Effector CD4-positive, alpha-beta T cell (primary cell): ENCODE measurements around the gene BANF2. TPM values are rescaled to one million over a fixed set of nuclear protein-coding genes. Genes with fewer than 3 reads are reported as not detected.
"Not testable (repeated sequence)": the region's sequence is repeated elsewhere in the genome, so short reads cannot be mapped to it uniquely, and the experiment has no call there.

Experiments used
- DNase-seq: peaks from one replicate; pipeline ENCODE4 v3.0.0-alpha.2; 2020
- total RNA-seq: gene quantifications from one replicate; lab custom pipeline; 2026; lab: John Stamatoyannopoulos, UW

BANF2 gene
- total RNA-seq, result not detected

DNA sequence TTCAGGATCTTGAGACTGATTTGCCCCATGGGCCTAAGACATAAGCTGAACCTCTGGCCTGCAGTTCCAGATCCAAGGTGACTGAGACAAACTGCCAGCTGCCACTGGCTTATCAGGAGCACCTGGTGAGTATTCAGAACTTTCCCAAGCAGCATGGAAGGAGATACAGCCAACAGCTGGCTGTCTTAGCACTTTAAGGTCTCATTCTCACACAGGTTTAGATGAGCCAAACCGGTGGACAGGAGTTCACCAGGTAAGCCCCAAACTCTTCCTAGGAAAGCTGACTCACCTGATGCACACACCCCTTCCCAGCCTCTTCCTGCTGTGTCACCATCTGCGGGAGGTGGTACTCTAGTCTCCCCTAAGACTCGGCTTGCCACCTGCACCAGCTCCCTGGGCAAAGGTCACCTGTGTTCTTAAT is at the start of gene BANF2:
BANF2 (plus strand) TSS at position 36 of the 421 bp plus-strand sequence. CDS start 25,060 bp downstream, outside the sequence.
- no peak for DNase-seq

DNA sequence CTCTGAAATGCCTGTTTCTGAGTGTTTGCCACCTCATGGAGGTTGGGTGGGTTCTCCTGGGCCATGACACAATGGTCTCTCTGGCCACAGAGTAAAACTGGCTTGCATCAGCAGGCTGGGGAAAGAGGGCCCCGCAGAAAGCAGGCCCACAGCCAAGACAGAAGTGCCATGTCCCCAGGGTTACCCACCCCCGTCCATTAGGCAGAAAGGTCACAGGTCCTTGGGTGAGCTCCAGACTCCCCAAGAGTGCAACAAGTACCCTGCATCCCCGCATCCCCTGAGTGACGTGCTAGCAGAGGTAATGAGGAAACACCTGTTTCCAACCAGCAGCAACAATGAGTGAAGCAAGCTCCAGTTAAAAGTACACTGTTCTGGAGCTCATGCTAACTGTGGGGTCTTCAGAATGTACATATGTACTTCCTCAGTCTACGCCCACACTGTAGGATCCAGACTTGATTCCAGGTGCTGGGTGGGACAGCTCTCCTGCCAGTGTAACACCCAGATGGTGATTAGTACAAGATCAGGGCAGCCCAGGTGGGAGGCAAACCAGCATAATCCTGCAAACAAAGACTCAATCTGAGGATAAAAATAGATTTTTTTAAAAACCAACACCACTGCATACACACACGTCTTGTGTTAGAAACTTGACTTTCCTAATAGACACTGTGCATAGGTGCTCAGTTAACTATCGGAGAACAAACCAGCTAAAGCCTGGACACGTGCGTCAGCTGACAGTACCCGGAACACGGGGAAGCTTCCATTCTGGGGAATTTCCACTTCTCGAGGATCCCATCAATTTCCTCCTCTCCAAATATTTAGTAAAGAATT is 49.3 kb upstream of the BANF2 start:
- no peak for DNase-seq

GRCh38 chr20:17651129-17651759 is 48.5 kb upstream of the BANF2 start:
- no peak for DNase-seq

- DNase-seq, result no peak
Measured at GRCh38 chr20:17651760-17652388, 47.9 kb upstream of the BANF2 start.

GRCh38 chr20:17652411-17652810 is 47.4 kb upstream of the BANF2 start:
- DNase-seq, result no peak

- DNase-seq, result no peak
Measured at GRCh38 chr20:17653835-17654648, 45.7 kb upstream of the BANF2 start.

DNA sequence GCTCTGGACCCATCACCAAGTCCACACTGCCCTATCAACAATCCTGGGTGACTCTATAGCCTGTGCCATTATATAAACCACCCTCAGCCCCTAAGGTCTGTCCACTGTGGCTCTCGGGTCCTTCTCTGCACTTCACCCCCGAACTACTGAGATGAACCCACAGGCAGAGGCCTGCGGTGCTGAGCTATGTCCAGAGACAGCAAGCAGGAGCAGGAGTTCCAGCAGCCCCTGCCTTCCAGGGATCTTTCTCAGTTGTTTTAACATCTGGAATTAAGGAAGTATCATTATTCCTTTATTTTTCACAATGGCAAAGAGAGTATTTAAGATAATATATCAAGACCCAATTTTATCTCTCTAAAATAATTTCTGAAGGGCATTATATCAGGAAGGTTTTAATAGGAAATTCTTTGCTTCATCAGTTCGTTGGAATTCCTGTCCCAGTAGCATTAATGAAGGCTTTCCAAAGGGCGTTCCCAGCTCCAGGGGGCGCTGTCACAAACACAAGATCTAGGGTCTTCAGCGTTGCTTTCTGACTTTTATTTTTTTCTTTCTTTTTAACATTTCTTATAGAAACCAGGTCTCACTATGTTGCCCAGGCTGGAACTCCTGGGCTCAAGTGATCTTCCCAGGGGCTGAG is 45.0 kb upstream of the BANF2 start:
- DNase-seq, result no peak

DNA sequence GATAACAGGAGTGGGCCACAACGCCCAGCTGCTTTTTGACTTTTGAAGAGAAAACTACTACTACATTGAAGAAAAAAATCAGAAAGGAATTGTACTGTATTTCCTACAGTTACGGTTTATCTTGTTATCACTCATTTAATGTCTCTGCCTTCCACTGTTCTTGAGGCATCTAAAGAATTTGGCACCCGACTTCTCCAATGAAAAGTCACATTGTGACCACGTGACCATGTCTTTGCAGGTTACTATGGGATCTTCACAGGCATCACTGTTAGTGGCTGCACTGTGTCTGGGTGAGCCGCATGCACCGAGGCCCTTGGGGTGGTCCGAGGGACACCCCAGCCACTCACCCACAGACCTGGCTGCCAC is 44.5 kb upstream of the BANF2 start:
- DNase-seq, result no peak

- no peak for DNase-seq
Measured at GRCh38 chr20:17655865-17656479, 43.8 kb upstream of the BANF2 start.

DNA sequence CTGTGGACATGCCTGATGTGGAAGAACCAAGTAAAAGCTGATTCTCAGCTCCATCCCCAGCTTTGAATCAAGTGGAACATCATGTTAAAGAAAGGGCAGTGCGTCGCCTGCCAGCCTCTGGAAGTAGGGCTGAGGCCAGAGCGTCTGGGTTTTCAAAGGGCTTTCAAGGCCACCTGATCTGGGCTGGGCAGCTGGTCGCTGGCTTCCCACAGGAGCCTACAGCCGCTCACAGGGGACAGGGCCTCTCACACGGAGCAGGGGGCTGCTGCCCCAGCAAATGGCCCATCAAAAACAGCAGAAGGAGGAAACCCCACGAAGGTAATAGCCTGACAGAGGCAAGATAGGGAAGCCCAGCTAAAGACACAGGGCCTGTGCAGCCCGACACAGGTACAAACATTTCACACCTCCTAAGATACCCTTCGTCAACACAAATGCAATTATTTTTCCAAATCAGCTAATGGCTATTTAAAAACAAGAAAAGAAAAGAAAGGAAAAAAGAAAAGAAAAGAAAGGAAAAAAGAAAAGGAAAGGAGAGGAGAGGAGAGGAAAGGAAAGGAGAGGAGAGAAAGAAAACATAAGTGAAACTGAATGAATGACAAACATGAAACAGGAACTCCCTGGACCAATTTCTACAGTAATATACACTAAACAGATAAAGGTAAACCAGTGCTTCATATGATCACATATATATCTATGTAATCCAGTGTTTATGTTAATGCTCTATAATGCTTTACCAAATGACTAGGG is 42.5 kb upstream of the BANF2 start:
- no peak for DNase-seq

DNA sequence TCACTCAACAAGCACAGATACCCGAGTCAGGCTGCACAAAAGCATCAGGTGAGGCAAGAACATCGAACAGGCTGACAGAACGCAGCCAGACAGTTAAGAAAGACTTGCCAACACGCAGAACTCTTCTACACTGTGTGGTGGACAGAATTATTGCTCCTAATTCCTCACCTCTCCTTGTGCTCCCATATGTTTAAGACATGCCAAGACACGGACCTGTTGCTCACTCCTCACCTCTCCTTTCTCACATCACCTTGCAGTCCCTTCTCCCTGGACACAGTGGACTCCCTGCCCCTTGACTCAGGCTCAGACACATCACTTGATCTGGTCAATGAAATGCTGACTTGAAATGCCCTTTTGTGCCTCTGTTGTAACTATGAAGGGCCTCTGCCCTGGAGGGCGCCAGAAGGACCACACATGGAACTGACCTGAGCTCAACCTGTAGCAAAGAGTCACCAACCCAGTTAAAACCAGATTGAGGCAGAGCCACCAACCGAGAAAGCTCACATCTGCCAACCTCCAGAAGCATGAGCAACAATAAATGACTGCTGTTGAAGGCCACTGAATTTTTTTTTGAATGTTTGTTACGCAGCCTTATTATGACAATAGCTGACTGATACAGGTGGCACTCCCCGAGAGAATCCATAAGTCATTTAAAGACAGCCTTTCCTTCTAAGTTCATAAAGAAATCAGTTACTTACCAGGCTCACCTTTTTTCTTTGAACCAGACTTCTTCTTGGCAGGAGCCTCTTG is 41.7 kb upstream of the BANF2 start:
- no peak for DNase-seq

DNA sequence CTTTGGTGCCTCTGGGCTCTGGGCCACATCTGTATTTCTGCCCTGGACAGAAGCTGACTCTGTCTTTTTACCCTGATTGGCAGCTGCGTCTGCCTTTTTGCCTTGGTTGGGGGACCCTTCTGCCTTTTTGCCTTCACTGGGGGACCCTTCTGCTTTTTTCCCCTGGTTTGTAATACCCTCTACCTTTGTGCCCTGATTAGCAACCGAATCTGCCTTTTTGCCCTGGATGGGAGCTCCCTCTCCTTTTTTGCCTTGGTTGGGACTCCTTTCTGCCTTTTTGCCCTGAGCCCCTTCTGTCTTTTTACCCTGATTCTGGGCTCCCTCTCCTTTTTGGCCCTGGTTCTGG is 41.1 kb upstream of the BANF2 start:
- no peak for DNase-seq

DNA sequence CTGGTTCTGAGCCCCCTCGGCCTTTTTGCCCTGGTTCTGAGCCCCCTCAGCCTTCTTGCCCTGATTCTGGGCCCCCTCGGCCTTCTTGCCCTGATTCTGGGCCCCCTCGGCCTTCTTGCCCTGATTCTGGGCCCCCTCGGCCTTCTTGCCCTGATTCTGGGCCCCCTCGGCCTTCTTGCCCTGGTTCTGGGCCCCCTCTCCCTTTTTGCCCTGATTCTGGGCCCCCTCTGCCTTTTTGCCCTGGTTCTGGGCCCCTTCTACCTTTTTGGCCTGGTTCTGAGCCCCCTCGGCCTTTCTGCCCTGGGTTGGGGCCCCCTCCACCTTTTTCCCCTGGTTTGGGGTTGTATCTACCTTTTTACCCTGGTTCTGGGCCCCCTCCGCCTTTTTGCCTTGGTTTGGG is 40.4 kb upstream of the BANF2 start:
- not testable (repeated sequence) for DNase-seq

DNA sequence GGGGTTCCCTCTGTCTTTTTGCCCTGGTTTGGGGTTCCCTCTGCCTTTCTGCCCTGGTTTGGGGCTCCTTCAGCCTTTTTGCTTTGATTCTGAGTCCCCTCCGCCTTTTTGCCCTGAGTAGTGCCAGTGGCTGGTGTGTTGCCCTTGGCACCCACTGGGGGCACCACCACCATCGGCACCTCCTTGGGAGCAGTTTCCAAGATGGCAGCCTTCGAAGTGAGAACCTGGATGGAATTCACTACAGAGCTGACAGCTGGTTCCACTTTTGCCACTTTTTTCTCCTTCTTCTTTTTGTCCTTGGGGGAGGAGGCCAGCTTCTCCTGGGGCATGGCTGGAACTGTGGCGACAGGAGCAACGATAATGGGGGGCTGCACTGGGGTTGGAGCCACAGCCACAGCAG is 40.0 kb upstream of the BANF2 start:
- DNase-seq, result no peak

- no peak for DNase-seq
Measured at GRCh38 chr20:17660667-17661066, 39.1 kb upstream of the BANF2 start.

DNA sequence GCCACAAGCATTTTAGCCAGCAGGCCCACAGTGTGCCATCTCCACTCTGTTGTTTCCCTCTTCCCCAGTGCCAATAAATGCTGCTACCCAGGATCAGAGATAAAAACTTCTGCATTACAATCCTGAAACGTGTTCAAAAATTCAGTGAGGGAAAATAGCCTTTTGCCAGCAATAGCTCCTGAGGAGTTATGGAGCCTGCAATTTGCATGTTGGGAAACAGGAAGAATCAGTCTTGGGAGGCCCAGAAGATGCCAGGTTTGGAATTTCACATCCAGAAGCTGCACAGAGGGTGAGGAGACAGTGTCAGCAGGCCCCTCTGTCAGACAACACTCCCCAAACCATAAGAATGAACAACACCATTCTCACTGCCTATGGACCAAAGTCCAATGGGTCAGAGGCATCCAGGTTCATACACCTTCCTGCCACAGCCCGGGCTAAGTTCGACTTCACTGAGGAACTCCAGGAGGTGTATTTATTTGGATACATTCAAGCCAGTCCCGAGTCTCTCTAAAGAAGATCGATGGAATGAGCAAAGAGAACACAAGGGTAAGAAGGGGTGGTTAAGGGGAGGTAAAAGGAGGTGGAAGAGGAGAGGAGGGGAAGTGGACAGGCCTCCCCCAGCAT is 38.5 kb upstream of the BANF2 start:
- no peak for DNase-seq

DNA sequence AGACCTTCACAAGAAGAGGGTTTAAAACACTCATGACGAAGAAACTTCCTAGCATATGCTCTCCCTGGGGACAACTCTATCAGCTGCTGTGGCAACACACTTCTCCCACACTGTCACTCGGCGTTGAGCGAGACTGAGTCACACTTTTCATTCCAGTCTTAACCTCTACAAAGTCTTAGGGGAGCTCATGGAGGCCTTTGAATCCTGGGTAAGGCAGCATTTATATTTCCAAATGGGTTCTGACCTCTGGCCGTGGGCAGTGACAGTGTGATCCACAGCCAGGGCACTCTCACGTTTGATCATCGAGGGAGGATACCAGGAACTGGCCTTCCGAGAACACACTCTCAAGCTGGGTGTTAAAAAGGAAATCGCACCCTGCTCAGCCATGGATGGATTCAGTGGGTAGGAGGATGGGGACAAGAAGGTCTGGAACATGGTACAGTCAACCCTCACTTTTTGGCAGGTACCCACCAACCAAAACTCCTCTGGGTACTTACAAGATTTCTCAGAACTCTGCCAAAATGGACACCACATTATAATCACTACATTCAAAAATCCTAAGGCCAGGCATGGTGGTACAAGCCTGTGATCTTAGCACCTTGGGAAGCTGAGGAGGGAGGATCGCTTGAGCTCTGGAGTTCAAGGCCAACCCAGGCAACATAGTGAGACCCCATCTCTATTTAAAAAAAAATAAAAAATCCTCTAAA is 37.3 kb upstream of the BANF2 start:
- DNase-seq, result no peak

GRCh38 chr20:17663040-17663399 is 36.7 kb upstream of the BANF2 start:
- no peak for DNase-seq

- DNase-seq, result no peak
Measured at GRCh38 chr20:17663486-17663885, 36.3 kb upstream of the BANF2 start.
